GM21515 (cell line): ENCODE measurements around the gene BBIP1.
A peak's percentile ranks its signal among the peaks of the same experiment; 100 is the strongest.

Experiments used
- ATAC-seq: cut with Tn5 transposase; IDR thresholded peaks from one replicate; pipeline ENCODE4 v1.9.1; 2021; ENCODE audit not compliant: unreplicated experiment

Gene BBIP1

GRCh38 chr10:110918643-110919348, at the start of gene BBIP1:
Gene BBIP1, minus strand, starts transcription at chr10:110919180. Its CDS starts 1,023 bp downstream, at chr10:110918157.
- ATAC-seq = peak; percentile 85

GRCh38 chr10:110967645-110968044, 48.7 kb upstream of the BBIP1 start:
- ATAC-seq = peak; percentile 67

GRCh38 chr10:110967009-110967630, 48.1 kb upstream of the BBIP1 start:
- no peak for ATAC-seq

DNA sequence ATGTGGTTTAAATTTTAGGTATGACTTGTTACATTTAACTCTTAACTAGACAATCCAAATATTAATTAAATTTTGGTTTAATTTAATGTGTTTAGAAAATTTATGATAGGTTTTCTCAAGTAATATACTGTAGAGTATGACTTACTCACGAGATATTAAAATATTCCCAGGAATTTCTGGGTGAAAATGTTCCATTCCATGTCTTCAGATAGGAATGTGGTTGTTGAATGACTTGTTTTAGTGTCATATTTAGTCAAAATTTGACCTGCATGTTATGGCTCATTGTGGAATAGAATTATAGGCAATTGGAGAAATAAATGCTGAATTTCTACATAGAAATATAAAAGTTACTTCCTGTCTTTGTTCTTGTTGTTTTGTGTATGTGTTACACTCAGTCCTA, 47.2 kb upstream of the BBIP1 start:
- ATAC-seq = no peak

DNA sequence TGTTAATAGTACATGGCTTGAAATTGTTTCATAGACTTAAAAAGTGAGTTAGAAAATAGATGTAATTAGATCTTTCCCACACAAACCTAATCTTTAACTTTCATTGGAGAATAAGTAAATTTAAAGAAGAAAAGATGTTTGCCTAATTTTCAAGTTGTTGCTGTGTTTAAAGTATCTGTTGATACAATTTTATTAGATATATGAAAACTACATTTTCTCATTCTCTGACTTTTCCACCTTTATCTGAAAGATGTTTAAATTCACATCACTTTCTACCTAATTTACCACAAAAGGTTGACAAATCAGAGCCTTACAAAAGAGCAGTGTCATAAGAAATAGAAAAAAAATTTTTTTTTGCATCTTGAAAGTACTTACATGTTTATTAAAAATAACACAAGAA, 46.2 kb upstream of the BBIP1 start:
- no peak for ATAC-seq

GRCh38 chr10:110964681-110965080, 45.7 kb upstream of the BBIP1 start:
- no peak for ATAC-seq

DNA sequence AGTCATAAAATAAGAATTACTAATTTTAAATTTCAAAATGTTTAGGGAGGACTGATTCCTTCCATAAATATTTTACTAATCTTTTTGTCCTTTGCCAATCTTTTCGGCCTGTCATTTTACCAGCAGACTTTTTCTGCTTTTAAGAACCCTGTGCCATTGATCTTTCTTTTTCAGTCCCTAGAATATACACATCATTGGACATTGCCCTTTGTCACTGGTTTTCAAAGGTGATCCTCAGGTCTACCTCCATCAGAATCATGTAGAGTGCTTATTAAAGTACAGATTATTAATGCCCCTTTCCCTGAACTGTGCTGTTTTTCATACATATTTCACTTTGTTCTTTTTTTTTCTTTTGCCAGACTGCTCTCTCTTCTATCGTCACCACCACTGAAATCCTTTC, 44.2 kb upstream of the BBIP1 start:
- no peak for ATAC-seq

- ATAC-seq = no peak
These were observed 43.5 kb upstream of the BBIP1 start for GRCh38 chr10:110962443-110962842.

GRCh38 chr10:110960333-110960712, 41.3 kb upstream of the BBIP1 start:
- ATAC-seq = no peak

GRCh38 chr10:110959379-110960332, 40.7 kb upstream of the BBIP1 start:
- ATAC-seq = no peak

- ATAC-seq = no peak
These were observed 38.6 kb upstream of the BBIP1 start for GRCh38 chr10:110957606-110958005.

- no peak for ATAC-seq
These were observed 32.4 kb upstream of the BBIP1 start for GRCh38 chr10:110951381-110951780.

DNA sequence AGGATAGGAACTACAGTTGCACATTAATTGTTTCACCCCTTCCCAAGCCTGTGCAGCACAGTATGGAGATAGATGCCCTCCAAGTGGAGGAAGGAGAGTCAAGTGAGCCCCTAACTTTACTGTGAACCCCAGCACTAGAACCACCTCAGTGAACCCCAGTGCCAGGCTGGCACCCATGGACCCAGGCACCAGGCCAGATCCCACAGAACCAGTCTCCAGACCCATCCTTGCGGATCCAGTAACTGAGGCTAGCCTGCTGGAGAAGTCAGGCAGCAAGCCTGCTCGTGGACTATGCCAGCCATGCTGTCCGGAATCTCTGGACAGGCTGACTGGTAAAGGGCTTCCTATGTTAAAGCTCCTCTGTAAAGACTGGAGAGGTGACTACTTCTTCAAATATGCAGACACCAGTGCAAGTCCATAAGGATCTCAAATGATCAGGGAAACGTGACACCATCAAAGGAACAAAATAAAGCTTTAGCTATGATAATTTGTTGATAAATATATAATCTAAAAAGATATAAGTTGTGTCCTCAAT, 28.1 kb upstream of the BBIP1 start:
- ATAC-seq = no peak

- ATAC-seq = no peak
These were observed 27.5 kb upstream of the BBIP1 start for GRCh38 chr10:110946496-110946895.

DNA sequence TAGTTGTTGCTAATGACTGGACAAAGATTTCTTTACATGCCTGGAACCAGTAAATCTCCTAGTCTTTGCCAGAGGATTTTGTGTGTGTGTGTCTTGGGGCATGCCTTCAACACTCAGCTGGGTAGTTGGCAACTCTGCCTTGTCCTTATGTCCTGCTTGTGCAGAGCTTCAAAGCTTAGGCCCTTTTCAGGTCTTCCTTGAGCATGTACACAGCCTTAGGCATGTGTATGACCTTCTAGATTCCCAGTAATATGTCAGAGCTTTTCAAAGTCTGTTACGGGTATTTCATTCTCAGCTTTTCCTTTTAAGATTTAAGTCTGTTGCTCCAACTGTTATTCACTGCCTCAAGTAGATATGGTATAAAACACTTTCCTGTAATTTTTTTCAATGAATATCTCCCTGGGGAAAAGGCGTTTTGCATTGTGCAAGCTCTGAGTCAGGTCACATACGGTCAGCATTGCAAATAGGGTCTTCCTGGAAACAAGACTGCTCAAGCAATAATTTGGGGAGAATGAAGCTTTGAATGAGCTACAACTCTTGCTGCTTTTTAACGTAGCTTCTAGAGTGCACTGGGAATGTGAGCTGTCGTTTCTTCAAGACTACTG, 25.9 kb upstream of the BBIP1 start:
- ATAC-seq = no peak

- ATAC-seq = no peak
These were observed 20.4 kb upstream of the BBIP1 start for GRCh38 chr10:110939419-110939818.

GRCh38 chr10:110936757-110937156, 17.8 kb upstream of the BBIP1 start:
- no peak for ATAC-seq

- no peak for ATAC-seq
These were observed 13.7 kb upstream of the BBIP1 start for GRCh38 chr10:110932505-110933180.

DNA sequence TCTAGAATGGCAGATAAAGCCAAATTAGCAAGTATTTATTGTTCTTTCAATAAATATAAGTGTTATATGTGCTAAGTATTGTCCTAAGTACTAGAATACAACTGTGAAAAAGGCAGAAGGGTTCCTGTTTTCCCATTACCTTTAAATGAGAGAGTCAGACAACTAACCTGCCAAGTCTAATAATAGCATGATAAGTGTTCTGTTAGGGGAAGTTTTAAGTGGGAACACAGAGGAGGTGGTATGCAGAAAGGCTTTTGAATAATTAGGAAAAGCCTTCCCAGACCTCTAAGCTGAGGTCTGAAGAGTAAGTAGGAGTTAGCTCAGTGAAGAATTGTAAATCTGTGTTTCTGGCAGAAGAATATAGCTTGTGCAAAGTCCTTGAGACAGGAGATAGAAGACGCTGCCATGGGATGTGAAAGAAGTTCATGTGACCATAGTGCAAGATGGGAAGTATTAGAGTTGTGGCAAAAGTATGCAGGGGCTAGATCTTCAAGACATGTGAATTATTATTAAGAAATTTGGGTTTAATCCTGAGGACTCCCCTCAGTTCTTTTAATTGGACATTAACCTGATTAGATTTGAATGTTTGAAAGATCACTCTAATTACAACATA, 12.9 kb upstream of the BBIP1 start:
- no peak for ATAC-seq

DNA sequence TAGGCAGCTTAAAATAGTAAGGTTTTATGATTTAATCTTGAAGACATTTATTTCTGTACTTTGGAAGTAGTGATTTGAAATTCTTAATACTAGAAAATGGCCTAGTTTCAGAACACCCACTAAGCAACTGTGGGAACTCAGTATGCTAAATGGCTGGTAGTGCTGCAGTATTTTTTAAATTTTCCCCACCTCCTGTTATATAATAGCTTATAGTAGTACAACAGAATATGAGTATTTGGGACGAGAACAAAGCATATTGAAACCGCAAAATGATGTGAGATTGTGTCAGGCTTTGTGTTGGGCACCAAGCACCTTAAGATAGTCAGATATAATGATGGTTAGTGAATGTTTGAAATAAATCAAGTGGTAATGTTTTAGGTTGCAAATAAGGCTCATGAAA, 8.5 kb upstream of the BBIP1 start:
- ATAC-seq = no peak
